Measurements from ENCODE around the gene QSOX1.

The QSOX1 gene

GRCh38 chr1:180168786-180169639 lies 14.3 kb downstream of the QSOX1 start:
- DNase-seq (ENCODE audit: low read depth in 2 of 3, low spot score in 1 of 3) = peak in 2 of 3 donors; percentile 15 to 26

- DNase-seq (ENCODE audit: low read depth in 2 of 3, low spot score in 1 of 3) = no peak
Measured at GRCh38 chr1:180169640-180170195, 15.0 kb downstream of the QSOX1 start.

- no peak for DNase-seq (ENCODE audit: low read depth in 2 of 3, low spot score in 1 of 3)
Measured at GRCh38 chr1:180170546-180171151, 16.0 kb downstream of the QSOX1 start.

GRCh38 chr1:180171691-180172090 lies 17.0 kb downstream of the QSOX1 start:
- no peak for DNase-seq (ENCODE audit: low read depth in 2 of 3, low spot score in 1 of 3)

- no peak for DNase-seq (ENCODE audit: low read depth in 2 of 3, low spot score in 1 of 3)
Measured at GRCh38 chr1:180173451-180173850, 18.8 kb downstream of the QSOX1 start.

- no peak for DNase-seq (ENCODE audit: low read depth in 2 of 3, low spot score in 1 of 3)
Measured at GRCh38 chr1:180173952-180174351, 19.3 kb downstream of the QSOX1 start.

- DNase-seq (ENCODE audit: low read depth in 2 of 3, low spot score in 1 of 3) = no peak
Measured at GRCh38 chr1:180175291-180175690, 20.6 kb downstream of the QSOX1 start.

GRCh38 chr1:180175806-180176205 lies 21.1 kb downstream of the QSOX1 start:
- no peak for DNase-seq (ENCODE audit: low read depth in 2 of 3, low spot score in 1 of 3)

GRCh38 chr1:180176965-180177364 lies 22.3 kb downstream of the QSOX1 start:
- no peak for DNase-seq (ENCODE audit: low read depth in 2 of 3, low spot score in 1 of 3)

- no peak for DNase-seq (ENCODE audit: low read depth in 2 of 3, low spot score in 1 of 3)
Measured at GRCh38 chr1:180177931-180178330, 23.3 kb downstream of the QSOX1 start.

GRCh38 chr1:180178511-180179161 lies 24.0 kb downstream of the QSOX1 start:
- DNase-seq (ENCODE audit: low read depth in 2 of 3, low spot score in 1 of 3) = peak; percentile 20 to 65 (median 35)

GRCh38 chr1:180179162-180179957 lies 24.7 kb downstream of the QSOX1 start:
- DNase-seq (ENCODE audit: low read depth in 2 of 3, low spot score in 1 of 3) = no peak

GRCh38 chr1:180181048-180181447 lies 26.4 kb downstream of the QSOX1 start:
- DNase-seq (ENCODE audit: low read depth in 2 of 3, low spot score in 1 of 3) = peak in 1 of 3 donors; percentile 19

- DNase-seq (ENCODE audit: low read depth in 2 of 3, low spot score in 1 of 3) = no peak
Measured at GRCh38 chr1:180181996-180182642, 27.4 kb downstream of the QSOX1 start.

GRCh38 chr1:180182643-180183311 lies 28.1 kb downstream of the QSOX1 start:
- no peak for DNase-seq (ENCODE audit: low read depth in 2 of 3, low spot score in 1 of 3)

- no peak for DNase-seq (ENCODE audit: low read depth in 2 of 3, low spot score in 1 of 3)
Measured at GRCh38 chr1:180183426-180183825, 28.8 kb downstream of the QSOX1 start.

GRCh38 chr1:180184041-180184440 lies 29.4 kb downstream of the QSOX1 start:
- DNase-seq (ENCODE audit: low read depth in 2 of 3, low spot score in 1 of 3) = no peak

GRCh38 chr1:180185281-180185680 lies 30.6 kb downstream of the QSOX1 start:
- no peak for DNase-seq (ENCODE audit: low read depth in 2 of 3, low spot score in 1 of 3)

GRCh38 chr1:180185971-180186645 lies 31.4 kb downstream of the QSOX1 start:
- no peak for DNase-seq (ENCODE audit: low read depth in 2 of 3, low spot score in 1 of 3)
